ENCODE data around the gene FRAT1. TPM values are rescaled to one million over a fixed set of nuclear protein-coding genes. Genes with fewer than 3 reads are reported as not detected.

FRAT1 gene
- total and polyA plus RNA-seq, 2 of the 13 experiments (the other 11 are each of a cell fraction or from before 2014, with no cell fraction given) = 1.7 to 2.3 TPM

GRCh38 chr10:97319671-97320479, 804 bp downstream of the FRAT1 start (continued):
- TF ChIP-seq ZSCAN21 (CRISPR knock-in tag; IDR thresholded peaks at IDR 0.05; ENCODE audit: borderline replicate concordance) (peak; percentile 0; the same call in 1 of the 2 replicates), ZNF280B (CRISPR knock-in tag; IDR thresholded peaks at IDR 0.05; ENCODE audit: borderline replicate concordance) (peak; percentile 52; the same call in 1 of the 2 replicates), POGZ (CRISPR knock-in tag; IDR thresholded peaks at IDR 0.05) (no peak), NR2F1 (CRISPR knock-in tag; IDR thresholded peaks at IDR 0.05) (peak in 1 of 2 experiments; percentile 15; a peak in 1 of 4 replicates), ZNF552 (CRISPR knock-in tag; IDR thresholded peaks at IDR 0.05; ENCODE audit: borderline replicate concordance) (no peak), MYC (CRISPR knock-in tag; IDR thresholded peaks at IDR 0.05; ENCODE audit: borderline replicate concordance) (peak; percentile 39), ERF (CRISPR knock-in tag; IDR thresholded peaks at IDR 0.05) (0 out of 2 replicates have a peak, but pooled peaks have one; percentile 31), HNRNPUL1 (IDR thresholded peaks at IDR 0.05; ENCODE audit: low read depth, low read length) (no peak), ZNF777 (CRISPR knock-in tag; IDR thresholded peaks at IDR 0.05) (peak; percentile 86), ZNF44 (CRISPR knock-in tag; IDR thresholded peaks at IDR 0.05) (peak; percentile 76; the same call in 1 of the 2 replicates), ZC3H13 (CRISPR knock-in tag; IDR thresholded peaks at IDR 0.05) (peak; percentile 64; the same call in 1 of the 2 replicates), MEIS2 (CRISPR knock-in tag; IDR thresholded peaks at IDR 0.05) (no peak), TCF7 (IDR thresholded peaks at IDR 0.05; ENCODE audit: low read depth) (no peak), ZNF263 (CRISPR knock-in tag; IDR thresholded peaks at IDR 0.05) (peak; percentile 30; the same call in 1 of the 2 replicates), RBFOX2 (IDR thresholded peaks at IDR 0.05; ENCODE audit: low read depth, low read length) (peak; percentile 67), PRDM10 (CRISPR knock-in tag; IDR thresholded peaks at IDR 0.05; ENCODE audit: low read depth) (peak; percentile 82), KAT8 (CRISPR knock-in tag; IDR thresholded peaks at IDR 0.05) (peak; percentile 56; the same call in 1 of the 2 replicates), ZNF367 (CRISPR knock-in tag; IDR thresholded peaks at IDR 0.05; ENCODE audit: borderline replicate concordance) (no peak), RXRA (CRISPR knock-in tag; IDR thresholded peaks at IDR 0.05) (peak; percentile 82), ZNF644 (CRISPR knock-in tag; IDR thresholded peaks at IDR 0.05; ENCODE audit: low read depth) (no peak), MTF1 (CRISPR knock-in tag; IDR thresholded peaks at IDR 0.05) (no peak), BORCS8-MEF2B (CRISPR knock-in tag; IDR thresholded peaks at IDR 0.05) (0 out of 2 replicates have a peak, but pooled peaks have one; percentile 20), THAP11 (CRISPR knock-in tag; IDR thresholded peaks at IDR 0.05) (peak; percentile 56; the same call in 1 of the 2 replicates), AHR (CRISPR knock-in tag; IDR thresholded peaks at IDR 0.05) (0 out of 2 replicates have a peak, but pooled peaks have one; percentile 29), SALL1 (CRISPR knock-in tag; IDR thresholded peaks at IDR 0.05) (0 out of 2 replicates have a peak, but pooled peaks have one; percentile 27), ARID2 (CRISPR knock-in tag; IDR thresholded peaks at IDR 0.05; ENCODE audit: borderline replicate concordance) (peak; percentile 45; the same call in 1 of the 2 replicates)

All from HepG2 (cell line).